SK-N-MC (cell line): ENCODE results near the gene FADS6.

Source experiments
- EZH2 ChIP-seq: fragments of 200-600 bp; sonication (generic); IDR thresholded peaks from one replicate; pipeline ENCODE4 v1.6.1; 2017; ENCODE audit warnings: antibody characterized with exemption
- FOXP2 ChIP-seq: optimal IDR thresholded peaks from 2 replicates; pipeline ENCODE3; 2011; ENCODE audit warnings: mild to moderate bottlenecking, moderate library complexity; ENCODE audit not compliant: insufficient read depth; ENCODE audit errors: extremely low read length, control extremely low read depth
- POLR2AphosphoS5 ChIP-seq: IDR thresholded peaks from 2 replicates; pipeline ENCODE4 v1.6.1; 2012; ENCODE audit warnings: mild to moderate bottlenecking, low read depth, low read length, borderline replicate concordance

GRCh38 chr17:74907012-74907411 is 13.6 kb upstream of the FADS6 start:
- TF ChIP-seq POLR2AphosphoS5 (no peak), EZH2 (no peak), FOXP2 (no peak)
